ENCODE data around the gene ADAM15.

GRCh38 chr1:155073377-155074242 is 22.5 kb downstream of the ADAM15 start:
- TF ChIP-seq CTCF (conservative IDR thresholded peaks at IDR 0.05) = no peak
- TF ChIP-seq EZH2 (IDR thresholded peaks at IDR 0.05; ENCODE audit: low read depth) = no peak

Measured in PC-9 (cell line).